LNCaP clone FGC (cell line): ENCODE results near the gene TGFA.

Source experiments
- DNase-seq: peaks from one replicate; pipeline ENCODE4 v3.0.0-alpha.2; 2011; ENCODE audit warnings: low read depth
- H3K4me3 ChIP-seq: 2 replicates; pipeline ENCODE4 v1.5.1; 2011; ENCODE audit warnings: mild to moderate bottlenecking, low read depth, low read length, control low read depth
- TF ChIP-seq, protein P1 (sequence below): IDR thresholded peaks from 2 replicates; pipeline ENCODE4 v1.5.1; 2012; ENCODE audit warnings: mild to moderate bottlenecking; ENCODE audit not compliant: control insufficient read depth, insufficient read depth; ENCODE audit errors: extremely low read depth

TGFA gene

GRCh38 chr2:70548233-70548632 is 5.4 kb downstream of the TGFA start:
- TF ChIP-seq, protein P1, sequence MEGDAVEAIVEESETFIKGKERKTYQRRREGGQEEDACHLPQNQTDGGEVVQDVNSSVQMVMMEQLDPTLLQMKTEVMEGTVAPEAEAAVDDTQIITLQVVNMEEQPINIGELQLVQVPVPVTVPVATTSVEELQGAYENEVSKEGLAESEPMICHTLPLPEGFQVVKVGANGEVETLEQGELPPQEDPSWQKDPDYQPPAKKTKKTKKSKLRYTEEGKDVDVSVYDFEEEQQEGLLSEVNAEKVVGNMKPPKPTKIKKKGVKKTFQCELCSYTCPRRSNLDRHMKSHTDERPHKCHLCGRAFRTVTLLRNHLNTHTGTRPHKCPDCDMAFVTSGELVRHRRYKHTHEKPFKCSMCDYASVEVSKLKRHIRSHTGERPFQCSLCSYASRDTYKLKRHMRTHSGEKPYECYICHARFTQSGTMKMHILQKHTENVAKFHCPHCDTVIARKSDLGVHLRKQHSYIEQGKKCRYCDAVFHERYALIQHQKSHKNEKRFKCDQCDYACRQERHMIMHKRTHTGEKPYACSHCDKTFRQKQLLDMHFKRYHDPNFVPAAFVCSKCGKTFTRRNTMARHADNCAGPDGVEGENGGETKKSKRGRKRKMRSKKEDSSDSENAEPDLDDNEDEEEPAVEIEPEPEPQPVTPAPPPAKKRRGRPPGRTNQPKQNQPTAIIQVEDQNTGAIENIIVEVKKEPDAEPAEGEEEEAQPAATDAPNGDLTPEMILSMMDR = no peak

GRCh38 chr2:70546885-70547284 is 6.7 kb downstream of the TGFA start:
- DNase-seq = no peak
- TF ChIP-seq, protein P1 = no peak

More at GRCh38 chr2:70548233-70548632, 5.4 kb downstream of the TGFA start:
- no peak overlapping the region for H3K4me3 ChIP-seq
- DNase-seq = no peak

DNA sequence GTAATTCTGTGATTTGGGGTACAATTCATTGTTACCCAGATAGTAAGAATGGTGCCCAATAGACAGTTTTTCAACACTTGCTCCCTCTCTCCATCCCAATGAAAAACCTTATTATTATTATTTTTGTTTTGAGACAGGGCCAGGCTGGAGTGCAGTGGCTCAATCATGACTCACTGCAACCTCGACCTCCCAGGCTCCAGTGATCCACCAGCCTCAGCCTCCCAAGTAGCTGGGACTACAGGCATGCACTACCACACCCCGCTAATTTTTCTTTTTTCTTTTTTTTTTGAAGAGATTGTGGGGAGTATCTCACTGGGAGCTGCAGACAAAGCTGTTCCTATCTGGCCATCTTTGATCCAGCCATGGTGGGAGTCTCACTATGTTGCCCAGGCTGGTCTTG is 7.2 kb downstream of the TGFA start:
- no peak for DNase-seq
- TF ChIP-seq, protein P1 = no peak
- no peak overlapping the region for H3K4me3 ChIP-seq

More at GRCh38 chr2:70546885-70547284, 6.7 kb downstream of the TGFA start:
- no peak overlapping the region for H3K4me3 ChIP-seq

- TF ChIP-seq, protein P1 = no peak
- H3K4me3 ChIP-seq = no peak overlapping the region
- DNase-seq = no peak
Measured at GRCh38 chr2:70541481-70542020, 12.1 kb downstream of the TGFA start.

DNA sequence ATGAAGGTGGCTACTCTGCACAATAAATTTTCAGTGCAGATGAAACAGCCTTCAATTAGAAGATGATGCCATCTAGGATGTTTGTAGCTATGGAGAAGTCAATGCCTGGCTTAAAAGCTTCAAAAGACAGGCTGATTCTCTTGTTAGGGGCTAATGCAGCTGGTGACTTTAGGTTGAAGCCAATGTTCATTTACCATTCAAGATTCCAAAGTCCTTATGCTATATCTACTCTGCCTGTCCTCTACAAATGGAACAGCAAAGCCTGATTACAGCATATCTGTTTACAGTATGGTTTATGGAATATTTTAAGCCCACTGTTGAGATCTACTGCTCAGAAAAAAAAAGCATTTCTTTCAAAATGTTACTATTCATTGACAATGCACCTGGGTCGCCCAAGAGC is 15.8 kb downstream of the TGFA start:
- DNase-seq = no peak
- H3K4me3 ChIP-seq = no peak overlapping the region
- TF ChIP-seq, protein P1 = no peak

DNA sequence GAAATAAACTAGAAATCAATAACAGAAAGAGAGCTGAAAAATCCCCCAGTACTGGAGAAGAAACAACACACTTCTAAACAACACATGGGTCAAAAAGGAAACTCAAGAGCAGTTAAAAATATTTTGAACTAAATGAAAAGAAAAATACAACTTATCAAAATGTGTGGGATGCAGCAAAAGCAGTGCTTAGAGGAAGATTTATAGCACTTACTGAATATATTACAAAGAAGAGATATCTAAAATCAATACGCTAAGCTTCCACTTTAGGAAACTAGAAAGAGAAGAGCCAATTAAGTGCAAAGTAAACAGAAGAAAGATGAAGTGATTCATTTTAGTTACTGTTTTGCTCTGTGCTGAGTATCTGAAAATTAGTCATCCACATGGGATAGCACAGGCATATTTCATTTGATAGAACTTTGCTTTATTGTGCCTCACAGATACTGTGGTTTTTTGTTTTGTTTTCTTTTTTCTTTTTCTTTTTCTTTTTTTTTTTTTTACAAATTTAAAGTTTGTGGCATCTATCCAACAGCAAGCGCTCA is 17.0 kb downstream of the TGFA start:
- no peak overlapping the region for H3K4me3 ChIP-seq
- TF ChIP-seq, protein P1 = no peak
- no peak for DNase-seq

- DNase-seq = no peak
- H3K4me3 ChIP-seq = no peak overlapping the region
- TF ChIP-seq, protein P1 = no peak
Measured at GRCh38 chr2:70535573-70535972, 18.1 kb downstream of the TGFA start.
